Upper lobe of left lung (tissue), 4 donors: Measurements from ENCODE around the gene MRPL11.

Source experiments
- EP300 ChIP-seq, 4 donors: sonication (generic); formaldehyde crosslinking; IDR thresholded peaks; one replicate each; pipeline ENCODE4 v1.5.1; 2017; ENCODE audit warnings: antibody characterized with exemption in 4 of 4, control low read depth in 2 of 4
- POLR2A ChIP-seq, 4 donors: fragments of 450-650 bp; IDR thresholded peaks; one replicate each; pipeline ENCODE4 v1.5.1; 2016 to 2017; ENCODE audit warnings: antibody characterized with exemption in 4 of 4, mild to moderate bottlenecking in 2 of 4
- POLR2AphosphoS5 ChIP-seq, 2 donors: sonication (generic); formaldehyde crosslinking; IDR thresholded peaks; one replicate each; pipeline ENCODE4 v1.5.1; 2017; ENCODE audit warnings: antibody characterized with exemption in 2 of 2
- TF ChIP-seq, protein P1 (sequence below), 6 experiments: fragments of 450-650 bp in 4 of 6; fragments of 200-600 bp in 2 of 6; sonication (generic) in 2 of 6; IDR thresholded peaks; one replicate each; pipeline ENCODE4 v1.5.1; 2016 to 2019; ENCODE audit warnings: antibody characterized with exemption in 6 of 6

DNA sequence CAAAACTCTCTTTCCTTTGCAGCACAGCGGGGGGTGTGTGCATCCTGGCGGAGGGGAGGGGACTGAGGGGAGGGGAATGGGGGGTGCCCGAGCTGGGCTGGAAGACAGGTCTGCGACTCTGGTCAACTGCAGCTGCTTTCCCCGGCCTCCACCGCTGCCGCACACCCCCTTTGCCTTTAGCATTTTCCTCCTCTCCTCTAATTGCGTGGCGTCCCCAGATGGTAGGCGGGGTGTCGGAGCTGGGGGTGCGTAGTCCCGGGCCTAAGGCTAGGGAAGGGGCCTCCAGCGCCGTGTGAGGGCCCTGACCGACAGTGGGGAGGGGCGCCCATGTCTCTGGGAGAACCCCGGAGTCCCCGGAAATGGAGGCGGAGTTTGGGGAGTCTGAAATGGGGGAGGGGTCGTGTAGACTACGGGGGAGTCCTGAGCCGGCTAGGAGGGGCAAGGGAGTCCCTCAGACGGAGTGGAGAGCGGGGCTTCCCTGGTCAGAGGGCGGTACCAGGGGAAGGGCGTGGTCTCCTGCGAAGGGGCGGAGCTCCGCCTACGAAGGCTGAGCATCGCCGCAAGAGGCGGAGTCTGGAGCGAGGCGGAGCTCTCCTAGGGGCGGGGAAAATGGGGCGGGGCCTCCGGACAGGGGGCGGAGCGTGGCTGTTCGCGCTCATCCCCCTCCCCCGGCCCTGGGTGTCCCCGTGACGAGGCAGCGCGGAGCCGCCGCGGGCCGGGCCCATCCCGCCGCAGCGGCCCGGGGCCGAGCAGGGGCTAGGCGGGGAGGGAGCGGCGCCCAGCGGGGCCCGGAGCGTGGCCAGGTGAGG lies 27.8 kb upstream of the MRPL11 start, which contains the start of gene PELI3:
- TF ChIP-seq, protein P1, sequence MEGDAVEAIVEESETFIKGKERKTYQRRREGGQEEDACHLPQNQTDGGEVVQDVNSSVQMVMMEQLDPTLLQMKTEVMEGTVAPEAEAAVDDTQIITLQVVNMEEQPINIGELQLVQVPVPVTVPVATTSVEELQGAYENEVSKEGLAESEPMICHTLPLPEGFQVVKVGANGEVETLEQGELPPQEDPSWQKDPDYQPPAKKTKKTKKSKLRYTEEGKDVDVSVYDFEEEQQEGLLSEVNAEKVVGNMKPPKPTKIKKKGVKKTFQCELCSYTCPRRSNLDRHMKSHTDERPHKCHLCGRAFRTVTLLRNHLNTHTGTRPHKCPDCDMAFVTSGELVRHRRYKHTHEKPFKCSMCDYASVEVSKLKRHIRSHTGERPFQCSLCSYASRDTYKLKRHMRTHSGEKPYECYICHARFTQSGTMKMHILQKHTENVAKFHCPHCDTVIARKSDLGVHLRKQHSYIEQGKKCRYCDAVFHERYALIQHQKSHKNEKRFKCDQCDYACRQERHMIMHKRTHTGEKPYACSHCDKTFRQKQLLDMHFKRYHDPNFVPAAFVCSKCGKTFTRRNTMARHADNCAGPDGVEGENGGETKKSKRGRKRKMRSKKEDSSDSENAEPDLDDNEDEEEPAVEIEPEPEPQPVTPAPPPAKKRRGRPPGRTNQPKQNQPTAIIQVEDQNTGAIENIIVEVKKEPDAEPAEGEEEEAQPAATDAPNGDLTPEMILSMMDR (IDR thresholded peaks at IDR 0.05): no peak
- TF ChIP-seq POLR2AphosphoS5 (IDR thresholded peaks at IDR 0.05) (peak; percentile 41 to 57), POLR2A (IDR thresholded peaks at IDR 0.05) (peak in 1 of 4 donors; percentile 63), EP300 (IDR thresholded peaks at IDR 0.05) (no peak)
